CD4-positive, alpha-beta memory T cell (primary cell): Measurements from ENCODE around the gene DOCK1. TPM values are rescaled to one million over a fixed set of nuclear protein-coding genes. Genes with fewer than 3 reads are reported as not detected.

Source experiments
- CTCF ChIA-PET: fragments of 350-600 bp; sonication (Branson Sonifier 250); formaldehyde crosslinking; loops from one replicate; lab custom pipeline; 2021; ENCODE audit warnings: inconsistent platforms; ENCODE audit not compliant: partially characterized antibody; lab: Charles Lee
- POLR2A ChIA-PET: fragments of 350-600 bp; sonication (Branson Sonifier 250); formaldehyde crosslinking; loops from one replicate; lab custom pipeline; 2021; ENCODE audit not compliant: partially characterized antibody; lab: Charles Lee
- DNase-seq, 5 donors: peaks; one replicate each; pipeline versions ENCODE4 v3.0.0 to v3.0.0-alpha.2; 2020 to 2022; ENCODE audit warnings: mixed read lengths in 1 of 5
- H3K27ac ChIP-seq: one replicate; pipeline ENCODE4 v1.7.0; 2013; ENCODE audit warnings: low read depth, low read length
- H3K27me3 ChIP-seq: 2 replicates; pipeline ENCODE4 v1.7.0; 2013; ENCODE audit warnings: mild to moderate bottlenecking, low read length, moderate library complexity; ENCODE audit not compliant: insufficient read depth
- H3K36me3 ChIP-seq: 2 replicates; pipeline ENCODE4 v1.7.0; 2013; ENCODE audit warnings: mild to moderate bottlenecking, low read length, moderate library complexity; ENCODE audit not compliant: insufficient read depth
- H3K4me1 ChIP-seq: 2 replicates; pipeline ENCODE4 v1.7.0; 2013; ENCODE audit warnings: mild to moderate bottlenecking, low read length, moderate library complexity; ENCODE audit not compliant: insufficient read depth
- H3K4me3 ChIP-seq, 2 donors: one replicate each; pipeline ENCODE4 v1.7.0; 2013; ENCODE audit warnings: low read length in 2 of 2, mild to moderate bottlenecking in 1 of 2
- H3K9me3 ChIP-seq, 2 donors: one replicate each; pipeline ENCODE4 v1.7.0; 2013; ENCODE audit warnings: low read length in 2 of 2, control low read depth in 1 of 2; ENCODE audit not compliant: control insufficient read depth in 1 of 2
- H3K27ac Mint-ChIP-seq, 7 donors: one replicate each; pipeline ENCODE4 v1.8.0; 2020 to 2021; ENCODE audit warnings: mixed read lengths in 7 of 7, mild to moderate bottlenecking in 6 of 7, inconsistent platforms in 3 of 7, moderate library complexity in 3 of 7
- H3K27me3 Mint-ChIP-seq, 2 donors: one replicate each; pipeline ENCODE4 v1.8.0; 2020 to 2021; ENCODE audit warnings: mixed read lengths in 2 of 2
- H3K36me3 Mint-ChIP-seq, 2 donors: one replicate each; pipeline ENCODE4 v1.8.0; 2020 to 2021; ENCODE audit warnings: mixed read lengths in 2 of 2, inconsistent platforms in 1 of 2, mild to moderate bottlenecking in 1 of 2
- H3K4me1 Mint-ChIP-seq, 4 donors: one replicate each; pipeline ENCODE4 v1.8.0; 2020 to 2021; ENCODE audit warnings: mixed read lengths in 4 of 4, mild to moderate bottlenecking in 1 of 4
- H3K4me3 Mint-ChIP-seq, 8 donors: one replicate each; pipeline ENCODE4 v1.8.0; 2020 to 2021; ENCODE audit warnings: mixed read lengths in 8 of 8, mild to moderate bottlenecking in 7 of 8, moderate library complexity in 6 of 8, inconsistent platforms in 3 of 8
- H3K9me3 Mint-ChIP-seq, 8 donors: one replicate each; pipeline ENCODE4 v1.8.0; 2020 to 2021; ENCODE audit warnings: mixed read lengths in 8 of 8, mild to moderate bottlenecking in 5 of 8, inconsistent platforms in 3 of 8, moderate library complexity in 1 of 8
- intact Hi-C: fragments of 100-400 bp; cut with micrococcal nuclease; formaldehyde crosslinking; loops from one replicate; pipeline ENCODE4 v1.15.1; 2023
- polyA plus RNA-seq, 2 donors: library from polyadenylated mRNA; unstranded; fragments of 300-500 nt; fragmentation: Illumina TruSeq; gene quantifications; one replicate each; pipeline ENCODE4 v1.2.3, GENCODE V29; 2021
- total RNA-seq, 2 experiments: library from RNA; stranded (reverse); gene quantifications; one replicate each; pipeline ENCODE4 v1.2.3, GENCODE V29; 2021

The DOCK1 gene
- total and polyA plus RNA-seq, 4 experiments from 2014 or later = 0.17 TPM; not detected in 2

- no peaks in the 10 kb centered on the region for H3K9me3 ChIP-seq
- POLR2A ChIA-PET = no interaction called here
- no peaks in the 10 kb centered on the region for H3K4me1 ChIP-seq
- H3K4me3 ChIP-seq = no peak overlapping the region
- H3K9me3 Mint-ChIP-seq = peaks cover 0 to 8% (median under 1%) of the 10 kb centered on the region in 8 donors
- H3K27me3 Mint-ChIP-seq = no peaks in the 10 kb centered on the region
- H3K4me1 Mint-ChIP-seq = no peaks in the 10 kb centered on the region
- no peak overlapping the region for H3K27ac Mint-ChIP-seq
- no peak overlapping the region for H3K4me3 Mint-ChIP-seq
- intact Hi-C loops = no loop called here
- H3K27ac ChIP-seq = no peak overlapping the region
- H3K27me3 ChIP-seq = no peaks in the 10 kb centered on the region
- CTCF ChIA-PET = no interaction called here
- H3K36me3 ChIP-seq = no peaks in the 10 kb centered on the region
- H3K36me3 Mint-ChIP-seq = no peaks in the 10 kb centered on the region
- no peak for DNase-seq
Measured at GRCh38 chr10:127094984-127095383, 189.8 kb downstream of the DOCK1 start.

GRCh38 chr10:127100983-127101615 is 195.9 kb downstream of the DOCK1 start:
- Histone ChIP-seq H3K27me3 (no peaks in the 10 kb centered on the region), H3K4me1 (no peaks in the 10 kb centered on the region), H3K36me3 (no peaks in the 10 kb centered on the region), H3K27ac (no peak overlapping the region), H3K4me3 (no peak overlapping the region), H3K9me3 (no peaks in the 10 kb centered on the region)
- Mint-ChIP-seq H3K4me1 (no peaks in the 10 kb centered on the region), H3K27me3 (no peaks in the 10 kb centered on the region), H3K9me3 (peaks cover 0 to 4% (median 0%) of the 10 kb centered on the region in 8 donors), H3K4me3 (no peak overlapping the region), H3K27ac (no peak overlapping the region), H3K36me3 (no peaks in the 10 kb centered on the region)
- intact Hi-C loops = no loop called here
- DNase-seq = no peak
- ChIA-PET POLR2A (no interaction called here), CTCF (no interaction called here)

DNA sequence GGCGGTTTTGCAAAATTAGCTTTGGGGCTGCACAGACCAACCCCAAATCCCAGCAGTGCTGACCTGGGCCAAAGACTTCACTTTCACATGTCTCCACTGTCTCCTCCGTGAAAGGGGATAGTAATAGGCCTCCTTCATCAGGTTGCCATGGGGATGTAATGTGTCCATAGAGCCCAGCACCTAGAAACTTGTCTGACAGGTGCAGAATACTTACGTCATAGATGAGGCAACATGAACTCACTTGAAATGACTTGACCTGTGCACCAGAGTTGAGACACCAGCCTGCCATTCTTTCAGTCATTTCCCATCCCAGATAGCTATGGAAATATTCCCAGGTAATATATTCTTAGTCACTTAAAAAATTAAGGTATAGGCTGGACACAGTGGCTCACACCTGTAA is 196.9 kb downstream of the DOCK1 start:
- Mint-ChIP-seq H3K4me1 (no peaks in the 10 kb centered on the region), H3K36me3 (no peaks in the 10 kb centered on the region), H3K4me3 (no peak overlapping the region), H3K9me3 (peaks cover 0 to 5% (median under 1%) of the 10 kb centered on the region in 8 donors), H3K27ac (no peak overlapping the region), H3K27me3 (no peaks in the 10 kb centered on the region)
- no peak overlapping the region for H3K27ac ChIP-seq
- no peak for DNase-seq
- no peaks in the 10 kb centered on the region for H3K4me1 ChIP-seq
- no peaks in the 10 kb centered on the region for H3K36me3 ChIP-seq
- H3K4me3 ChIP-seq = no peak overlapping the region
- no peaks in the 10 kb centered on the region for H3K27me3 ChIP-seq
- ChIA-PET CTCF (no interaction called here), POLR2A (no interaction called here)
- no peaks in the 10 kb centered on the region for H3K9me3 ChIP-seq
- intact Hi-C loops = no loop called here

GRCh38 chr10:127115100-127115499 is 209.9 kb downstream of the DOCK1 start:
- Mint-ChIP-seq H3K4me1 (no peaks in the 10 kb centered on the region), H3K27ac (no peak overlapping the region), H3K9me3 (peaks cover 0 to 4% (median 2%) of the 10 kb centered on the region in 8 donors), H3K4me3 (no peak overlapping the region), H3K27me3 (peaks cover 2 to 4% of the 10 kb centered on the region in 2 donors), H3K36me3 (no peaks in the 10 kb centered on the region)
- ChIA-PET POLR2A (no interaction called here), CTCF (no interaction called here)
- Histone ChIP-seq H3K36me3 (no peaks in the 10 kb centered on the region), H3K27ac (no peak overlapping the region), H3K4me1 (no peaks in the 10 kb centered on the region), H3K9me3 (no peaks in the 10 kb centered on the region), H3K27me3 (no peaks in the 10 kb centered on the region), H3K4me3 (no peak overlapping the region)
- intact Hi-C loops = no loop called here
- DNase-seq = no peak

DNA sequence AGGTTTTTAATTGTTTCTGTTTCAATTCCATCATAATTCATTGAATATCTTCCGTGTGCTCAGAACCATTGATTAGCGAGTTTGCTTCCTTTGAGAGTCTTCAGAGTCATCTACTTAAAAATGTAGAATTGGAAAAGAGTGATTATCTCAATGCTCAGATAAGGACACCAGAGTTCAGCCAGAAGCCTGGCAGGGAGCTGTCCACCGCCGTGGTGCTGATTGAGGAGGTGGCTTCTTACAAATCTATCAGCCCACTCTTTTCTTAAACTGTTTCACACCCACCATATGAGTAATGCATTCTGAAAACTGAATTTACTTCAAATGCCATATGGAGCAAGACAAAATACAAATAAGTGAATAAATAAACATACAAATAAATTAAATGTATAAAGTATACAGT is 211.9 kb downstream of the DOCK1 start:
- Histone ChIP-seq H3K36me3 (no peaks in the 10 kb centered on the region), H3K4me1 (no peaks in the 10 kb centered on the region), H3K4me3 (no peak overlapping the region), H3K27me3 (no peaks in the 10 kb centered on the region), H3K9me3 (no peaks in the 10 kb centered on the region), H3K27ac (no peak overlapping the region)
- CTCF ChIA-PET = no interaction called here
- H3K4me3 Mint-ChIP-seq = no peak overlapping the region
- POLR2A ChIA-PET = no interaction called here
- H3K36me3 Mint-ChIP-seq = no peaks in the 10 kb centered on the region
- no peak overlapping the region for H3K27ac Mint-ChIP-seq
- intact Hi-C loops = no loop called here
- peak in 1 of 5 donors; percentile 3 for DNase-seq
- H3K27me3 Mint-ChIP-seq = peaks cover 2 to 4% of the 10 kb centered on the region in 2 donors
- H3K4me1 Mint-ChIP-seq = no peaks in the 10 kb centered on the region
- H3K9me3 Mint-ChIP-seq = peaks cover 0 to 4% (median 2%) of the 10 kb centered on the region in 8 donors

DNA sequence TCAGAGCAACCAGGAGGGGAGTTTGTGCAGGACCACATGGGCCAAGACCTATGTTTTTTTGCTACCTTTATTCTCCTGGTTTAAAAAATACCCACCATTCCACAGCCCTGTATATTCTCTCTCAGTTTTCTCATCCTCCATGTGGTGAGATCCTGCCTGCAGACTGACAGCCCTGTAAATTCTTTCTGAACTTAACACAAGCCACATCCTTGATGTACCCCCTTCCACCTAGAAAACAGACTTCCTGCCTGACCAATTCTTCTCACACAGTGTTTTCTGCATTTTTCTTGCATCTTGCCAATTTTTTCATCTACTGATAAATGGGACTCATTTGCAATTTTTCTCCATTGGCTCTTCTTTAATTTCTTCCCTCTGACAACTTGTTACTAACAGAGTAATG is 212.8 kb downstream of the DOCK1 start:
- Mint-ChIP-seq H3K27ac (peak overlapping the region in 1 of 7 donors; percentile 34), H3K27me3 (peaks cover 2 to 4% of the 10 kb centered on the region in 2 donors)

GRCh38 chr10:127119936-127120335 is 214.7 kb downstream of the DOCK1 start:
- Histone ChIP-seq H3K36me3 (no peaks in the 10 kb centered on the region), H3K4me3 (no peak overlapping the region), H3K27me3 (no peaks in the 10 kb centered on the region), H3K27ac (no peak overlapping the region), H3K4me1 (no peaks in the 10 kb centered on the region), H3K9me3 (no peaks in the 10 kb centered on the region)
- H3K4me1 Mint-ChIP-seq = no peaks in the 10 kb centered on the region
- DNase-seq = no peak
- H3K27me3 Mint-ChIP-seq = peaks cover 2 to 3% of the 10 kb centered on the region in 2 donors
- no peak overlapping the region for H3K27ac Mint-ChIP-seq
- no peak overlapping the region for H3K4me3 Mint-ChIP-seq
- peaks cover 0 to 3% (median 0%) of the 10 kb centered on the region in 8 donors for H3K9me3 Mint-ChIP-seq
- ChIA-PET POLR2A (no interaction called here), CTCF (no interaction called here)
- H3K36me3 Mint-ChIP-seq = no peaks in the 10 kb centered on the region
- intact Hi-C loops = no loop called here

More for the DNA sequence above, 212.8 kb downstream of the DOCK1 start:
- POLR2A ChIA-PET = no interaction called here
- Histone ChIP-seq H3K27ac (no peak overlapping the region), H3K9me3 (no peaks in the 10 kb centered on the region), H3K36me3 (no peaks in the 10 kb centered on the region), H3K27me3 (no peaks in the 10 kb centered on the region), H3K4me3 (no peak overlapping the region), H3K4me1 (no peaks in the 10 kb centered on the region)
- intact Hi-C loops = no loop called here
- no peak overlapping the region for H3K4me3 Mint-ChIP-seq
- peaks cover 0 to 4% (median 2%) of the 10 kb centered on the region in 8 donors for H3K9me3 Mint-ChIP-seq
- H3K4me1 Mint-ChIP-seq = no peaks in the 10 kb centered on the region
- no peaks in the 10 kb centered on the region for H3K36me3 Mint-ChIP-seq
- DNase-seq = no peak
- CTCF ChIA-PET = no interaction called here
